PC-3 (cell line): Measurements from ENCODE around the gene TRABD2B. TPM values are rescaled to one million over a fixed set of nuclear protein-coding genes. Genes with fewer than 3 reads are reported as not detected.

ENCODE experiments used
- ATAC-seq: fragments of 200-7000 bp; cut with Tn5 transposase; 2 replicates; pipeline ENCODE4 v1.9.1; 2020; ENCODE audit warnings: mild to moderate bottlenecking, moderate library complexity
- BruUV-seq: library from RNA; stranded (reverse); fragments of 400-500 nt; replicated peaks from 2 replicates; lab custom pipeline; 2021; lab: Mats Ljungman, UMichigan
- CTCF ChIA-PET: fragments of 300-600 bp; sonication (Branson Sonifier 250); formaldehyde crosslinking; loops from one replicate; lab custom pipeline; 2022; ENCODE audit warnings: antibody characterized with exemption; lab: Charles Lee
- POLR2A ChIA-PET: fragments of 300-600 bp; sonication (Branson Sonifier 250); formaldehyde crosslinking; loops from one replicate; lab custom pipeline; 2022; ENCODE audit warnings: antibody characterized with exemption; ENCODE audit not compliant: unreplicated experiment; lab: Charles Lee
- DNase-seq: peaks from one replicate; pipeline ENCODE4 v3.0.0-alpha.2; 2015
- H2AFZ ChIP-seq: fragments of 300-600 bp; sonication (generic); 2 replicates; pipeline ENCODE4 v1.6.0; 2016; ENCODE audit warnings: antibody characterized with exemption, low read length
- H3F3A ChIP-seq: fragments of 300-600 bp; sonication (generic); one replicate; pipeline ENCODE4 v1.6.0; 2017; ENCODE audit warnings: antibody characterized with exemption, low read length, control low read depth, mild to moderate bottlenecking; ENCODE audit not compliant: unreplicated experiment
- H3K27ac ChIP-seq: fragments of 300-600 bp; sonication (generic); 2 replicates; pipeline ENCODE4 v1.5.1; 2016; ENCODE audit warnings: mild to moderate bottlenecking, low read length
- H3K27me3 ChIP-seq: fragments of 300-600 bp; sonication (generic); 2 replicates; pipeline ENCODE4 v1.6.1; 2016; ENCODE audit warnings: low read length, mixed read lengths
- H3K36me3 ChIP-seq: fragments of 300-600 bp; sonication (generic); 2 replicates; pipeline ENCODE4 v1.6.1; 2016; ENCODE audit warnings: low read depth, mixed run types, low read length, mixed read lengths
- H3K4me1 ChIP-seq: fragments of 300-600 bp; sonication (generic); 2 replicates; pipeline ENCODE4 v1.5.1; 2016; ENCODE audit warnings: low read length; ENCODE audit not compliant: insufficient read depth
- H3K4me2 ChIP-seq: fragments of 300-600 bp; sonication (generic); 2 replicates; pipeline ENCODE4 v1.6.0; 2016; ENCODE audit warnings: low read length
- H3K4me3 ChIP-seq: fragments of 300-600 bp; sonication (generic); 2 replicates; pipeline ENCODE4 v1.5.1; 2016; ENCODE audit warnings: mild to moderate bottlenecking, low read length, mixed read lengths
- H3K79me2 ChIP-seq: fragments of 300-600 bp; sonication (generic); 2 replicates; pipeline ENCODE4 v1.6.1; 2017; ENCODE audit warnings: low read length, mixed read lengths
- H3K9ac ChIP-seq: fragments of 300-600 bp; sonication (generic); 2 replicates; pipeline ENCODE4 v1.6.0; 2016; ENCODE audit warnings: mild to moderate bottlenecking, low read length
- H3K9me2 ChIP-seq: fragments of 300-600 bp; sonication (generic); replicated peaks from 2 replicates; pipeline ENCODE4 v1.6.1; 2016; ENCODE audit warnings: mixed run types, low read length, mixed read lengths
- H3K9me3 ChIP-seq: fragments of 300-600 bp; sonication (generic); 2 replicates; pipeline ENCODE4 v1.6.1; 2016; ENCODE audit warnings: low read length, mixed read lengths
- H4K20me1 ChIP-seq: fragments of 300-600 bp; sonication (generic); 2 replicates; pipeline ENCODE4 v1.6.1; 2016; ENCODE audit warnings: low read length, mixed read lengths
- EZH2 ChIP-seq: fragments of 300-600 bp; sonication (generic); IDR thresholded peaks from one replicate; pipeline ENCODE4 v1.6.1; 2017; ENCODE audit warnings: antibody characterized with exemption, mild to moderate bottlenecking, low read length; ENCODE audit not compliant: unreplicated experiment
- EZH2phosphoT487 ChIP-seq: fragments of 300-600 bp; sonication (generic); IDR thresholded peaks from 2 replicates; pipeline ENCODE4 v1.6.1; 2018; ENCODE audit warnings: mild to moderate bottlenecking, antibody characterized with exemption, low read length, borderline replicate concordance
- intact Hi-C: fragments of 100-400 bp; cut with micrococcal nuclease; formaldehyde crosslinking; loops from 2 replicates; pipeline ENCODE4 v1.9.0; 2023
- total RNA-seq: library from RNA; depleted of rRNA; stranded (reverse); fragments of >200 nt; gene quantifications from 2 replicates; pipeline ENCODE4 v1.2.3, GENCODE V29; 2014
- TF ChIP-seq, protein P1 (sequence below): fragments of 300-600 bp; sonication (generic); conservative IDR thresholded peaks from 2 replicates; pipeline ENCODE4 v1.5.1; 2017; ENCODE audit warnings: antibody characterized with exemption, low read depth, mild to moderate bottlenecking, low read length

TRABD2B gene
- total RNA-seq, 1 experiment from 2014 or later = 0.44 TPM

DNA sequence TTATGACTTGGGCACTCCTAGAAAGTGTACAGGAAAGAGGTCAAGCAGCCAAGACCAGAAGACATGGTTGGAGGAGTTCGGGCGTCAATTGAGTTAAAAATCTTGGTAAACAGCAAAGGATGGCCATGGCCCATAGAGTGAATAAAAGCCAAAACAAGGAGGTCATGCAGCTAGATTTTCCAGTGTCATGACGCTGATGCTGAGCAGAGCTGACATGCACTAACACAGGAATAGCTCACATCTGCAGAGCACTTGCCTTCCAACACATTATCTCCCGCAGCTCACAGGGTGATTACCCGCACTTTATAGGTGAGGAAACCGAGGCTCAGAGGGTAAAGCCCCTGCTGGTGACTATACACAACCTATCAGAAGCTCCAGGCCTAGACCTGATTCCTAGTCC is 49.7 kb downstream of the TRABD2B start:
- ATAC-seq = no peak
- no peaks in the 10 kb centered on the region for H3K27me3 ChIP-seq
- no TSS peak for BruUV-seq
- ChIA-PET CTCF (no interaction called here), POLR2A (no interaction called here)
- no peak overlapping the region for H3K27ac ChIP-seq
- H3K36me3 ChIP-seq = no peaks in the 10 kb centered on the region
- H3K4me3 ChIP-seq = no peak overlapping the region
- H4K20me1 ChIP-seq = no peaks in the 10 kb centered on the region
- TF ChIP-seq EZH2 (no peak), EZH2phosphoT487 (no peak)
- TF ChIP-seq, protein P1, sequence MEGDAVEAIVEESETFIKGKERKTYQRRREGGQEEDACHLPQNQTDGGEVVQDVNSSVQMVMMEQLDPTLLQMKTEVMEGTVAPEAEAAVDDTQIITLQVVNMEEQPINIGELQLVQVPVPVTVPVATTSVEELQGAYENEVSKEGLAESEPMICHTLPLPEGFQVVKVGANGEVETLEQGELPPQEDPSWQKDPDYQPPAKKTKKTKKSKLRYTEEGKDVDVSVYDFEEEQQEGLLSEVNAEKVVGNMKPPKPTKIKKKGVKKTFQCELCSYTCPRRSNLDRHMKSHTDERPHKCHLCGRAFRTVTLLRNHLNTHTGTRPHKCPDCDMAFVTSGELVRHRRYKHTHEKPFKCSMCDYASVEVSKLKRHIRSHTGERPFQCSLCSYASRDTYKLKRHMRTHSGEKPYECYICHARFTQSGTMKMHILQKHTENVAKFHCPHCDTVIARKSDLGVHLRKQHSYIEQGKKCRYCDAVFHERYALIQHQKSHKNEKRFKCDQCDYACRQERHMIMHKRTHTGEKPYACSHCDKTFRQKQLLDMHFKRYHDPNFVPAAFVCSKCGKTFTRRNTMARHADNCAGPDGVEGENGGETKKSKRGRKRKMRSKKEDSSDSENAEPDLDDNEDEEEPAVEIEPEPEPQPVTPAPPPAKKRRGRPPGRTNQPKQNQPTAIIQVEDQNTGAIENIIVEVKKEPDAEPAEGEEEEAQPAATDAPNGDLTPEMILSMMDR = no peak
- no peak overlapping the region for H2AFZ ChIP-seq
- H3F3A ChIP-seq = no peaks in the 10 kb centered on the region
- intact Hi-C loops = no loop called here
- H3K9me2 ChIP-seq = no peaks in the 10 kb centered on the region
- H3K4me2 ChIP-seq = no peak overlapping the region
- no peak overlapping the region for H3K9ac ChIP-seq
- H3K79me2 ChIP-seq = no peaks in the 10 kb centered on the region
- DNase-seq = no peak
- peaks cover 2% of the 10 kb centered on the region for H3K4me1 ChIP-seq
- H3K9me3 ChIP-seq = no peaks in the 10 kb centered on the region

- H3K27ac ChIP-seq = no peak overlapping the region
- ATAC-seq (no peak), DNase-seq (no peak)
- H3K4me3 ChIP-seq = no peak overlapping the region
- no peaks in the 10 kb centered on the region for H3K27me3 ChIP-seq
- POLR2A ChIA-PET = no interaction called here
- H2AFZ ChIP-seq = no peak overlapping the region
- no peak overlapping the region for H3K4me2 ChIP-seq
- no peak overlapping the region for H3K9ac ChIP-seq
- TF ChIP-seq, protein P1 = no peak
- TF ChIP-seq EZH2 (no peak), EZH2phosphoT487 (no peak)
- CTCF ChIA-PET = interaction anchor here (0.6 kb wide), 1 partner anchor 140 kb away, joined by 10 read pairs; no protein-coding TSS in a partner anchor
- no TSS peak for BruUV-seq
- no peaks in the 10 kb centered on the region for H4K20me1 ChIP-seq
- no peaks in the 10 kb centered on the region for H3K79me2 ChIP-seq
- no peaks in the 10 kb centered on the region for H3F3A ChIP-seq
- peaks cover 26% of the 10 kb centered on the region for H3K4me1 ChIP-seq
- no peaks in the 10 kb centered on the region for H3K9me3 ChIP-seq
- H3K36me3 ChIP-seq = no peaks in the 10 kb centered on the region
- intact Hi-C loops = no loop called here
- H3K9me2 ChIP-seq = no peaks in the 10 kb centered on the region
Measured at GRCh38 chr1:47944561-47944960, 52.6 kb downstream of the TRABD2B start.

GRCh38 chr1:47942240-47942629 is 55.0 kb downstream of the TRABD2B start:
- Histone ChIP-seq H3K9me2 (no peaks in the 10 kb centered on the region), H3K27me3 (no peaks in the 10 kb centered on the region), H3K27ac (peak overlapping the region; percentile 65), H3F3A (no peaks in the 10 kb centered on the region), H4K20me1 (no peaks in the 10 kb centered on the region), H3K36me3 (no peaks in the 10 kb centered on the region), H3K4me2 (peak overlapping the region; percentile 51; the same call in 1 of the 2 replicates), H3K4me1 (peaks cover 26% of the 10 kb centered on the region), H2AFZ (no peak overlapping the region), H3K9me3 (no peaks in the 10 kb centered on the region), H3K9ac (no peak overlapping the region), H3K79me2 (no peaks in the 10 kb centered on the region), H3K4me3 (no peak overlapping the region)
- ChIA-PET CTCF (no interaction called here), POLR2A (interaction anchor here (0.7 kb wide), 1 partner anchor 12 kb away, joined by 4 read pairs; no protein-coding TSS in a partner anchor)
- DNase-seq (peak; percentile 19), ATAC-seq (peak; percentile 61)
- TF ChIP-seq, protein P1 = no peak
- no peak for TF ChIP-seq EZH2phosphoT487
- no peak for TF ChIP-seq EZH2
- TSS peak; percentile 35 for BruUV-seq
- intact Hi-C loops = loop anchor here (1.0 kb wide), 1 partner anchor 71 kb away; no protein-coding TSS in a partner anchor
